ENCODE measurements around the gene ATP2B2.

- TF ChIP-seq CTCF (conservative IDR thresholded peaks at IDR 0.05; ENCODE audit: low read length) (no peak), EZH2phosphoT487 (IDR thresholded peaks at IDR 0.05; ENCODE audit: borderline replicate concordance, low read depth, low read length) (no peak)
These were observed 140.6 kb downstream of the ATP2B2 start for GRCh38 chr3:10364806-10365205.
